Left renal pelvis (tissue), 4 donors: Measurements from ENCODE around the gene TNFAIP8L3. TPM values are rescaled to one million over a fixed set of nuclear protein-coding genes. Genes with fewer than 3 reads are reported as not detected.
"Not testable (repeated sequence)": the region's sequence is repeated elsewhere in the genome, so short reads cannot be mapped to it uniquely, and the experiment has no call there.

Experiments
- DNase-seq, 4 donors: peaks; one replicate each; pipeline ENCODE4 v3.0.0-alpha.2; 2013; ENCODE audit warnings: low read depth in 4 of 4, low spot score in 3 of 4
- polyA plus RNA-seq, 4 donors: library from polyadenylated mRNA; unstranded; fragments of 120-200 nt; gene quantifications; one replicate each; pipeline ENCODE4 v1.2.1, GENCODE V29; 2013; ENCODE audit not compliant: insufficient read length in 4 of 4

Gene TNFAIP8L3
- polyA plus RNA-seq, 4 donors, result 1.3 to 2.4 (median 1.9) TPM

DNA sequence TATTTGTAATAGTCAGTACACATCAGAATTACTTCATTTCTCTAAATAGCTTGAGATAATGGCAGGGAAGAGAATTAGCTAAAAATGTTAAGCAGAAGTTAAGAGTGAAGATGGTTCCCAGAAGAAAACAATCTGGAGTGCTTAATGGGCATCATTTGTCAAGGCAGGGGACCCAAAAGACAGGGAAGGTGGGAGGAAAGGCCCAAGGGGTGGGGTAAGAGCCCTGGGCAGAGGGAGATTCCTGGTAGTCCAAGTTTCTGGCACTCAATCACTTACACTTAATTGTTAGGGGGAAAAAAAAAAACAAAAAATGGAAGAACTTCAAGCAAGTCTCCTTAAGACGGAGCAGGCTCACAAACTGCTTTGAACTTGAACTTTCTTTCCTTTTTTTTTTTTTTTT lies 28.9 kb downstream of the TNFAIP8L3 start:
- DNase-seq, result no peak

DNA sequence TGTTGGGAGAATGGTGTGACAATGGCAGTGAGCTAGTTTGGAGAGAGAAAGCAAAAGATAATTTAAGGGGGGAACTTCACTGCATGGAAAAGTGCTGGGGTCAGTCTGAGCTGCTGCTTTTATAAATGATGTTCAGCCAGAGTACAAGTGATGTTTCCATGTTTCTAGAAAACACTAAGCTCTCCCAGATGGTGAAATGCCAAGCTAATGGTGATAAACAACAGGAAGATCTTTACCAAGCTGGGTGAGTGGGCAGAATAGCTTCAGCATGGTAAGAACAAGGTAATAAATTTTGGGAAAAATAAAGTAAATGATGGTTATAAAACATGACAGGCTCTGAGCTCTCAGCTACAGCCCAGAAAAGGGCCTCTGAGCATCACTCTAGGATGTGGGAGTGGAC lies 29.4 kb downstream of the TNFAIP8L3 start:
- no peak for DNase-seq

DNA sequence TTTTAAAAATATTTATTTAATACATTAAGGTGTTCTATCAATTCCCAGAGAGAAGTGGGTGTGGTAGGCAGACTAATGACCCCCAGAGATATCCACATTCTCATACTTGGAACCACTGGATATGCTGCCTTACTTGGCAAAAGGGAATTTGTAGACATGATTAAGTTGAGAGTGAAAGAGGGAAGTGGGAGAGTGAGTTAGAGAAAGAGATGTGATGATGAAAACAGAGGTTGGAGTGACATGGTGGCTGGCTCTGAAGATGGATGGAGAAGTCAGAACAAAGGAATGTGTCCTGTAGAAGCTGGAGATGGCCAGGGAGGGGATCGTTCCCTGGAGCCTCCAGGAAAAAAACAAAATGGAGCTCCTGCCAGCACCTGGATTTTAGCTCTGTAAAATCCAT lies 32.0 kb downstream of the TNFAIP8L3 start:
- no peak for DNase-seq

DNA sequence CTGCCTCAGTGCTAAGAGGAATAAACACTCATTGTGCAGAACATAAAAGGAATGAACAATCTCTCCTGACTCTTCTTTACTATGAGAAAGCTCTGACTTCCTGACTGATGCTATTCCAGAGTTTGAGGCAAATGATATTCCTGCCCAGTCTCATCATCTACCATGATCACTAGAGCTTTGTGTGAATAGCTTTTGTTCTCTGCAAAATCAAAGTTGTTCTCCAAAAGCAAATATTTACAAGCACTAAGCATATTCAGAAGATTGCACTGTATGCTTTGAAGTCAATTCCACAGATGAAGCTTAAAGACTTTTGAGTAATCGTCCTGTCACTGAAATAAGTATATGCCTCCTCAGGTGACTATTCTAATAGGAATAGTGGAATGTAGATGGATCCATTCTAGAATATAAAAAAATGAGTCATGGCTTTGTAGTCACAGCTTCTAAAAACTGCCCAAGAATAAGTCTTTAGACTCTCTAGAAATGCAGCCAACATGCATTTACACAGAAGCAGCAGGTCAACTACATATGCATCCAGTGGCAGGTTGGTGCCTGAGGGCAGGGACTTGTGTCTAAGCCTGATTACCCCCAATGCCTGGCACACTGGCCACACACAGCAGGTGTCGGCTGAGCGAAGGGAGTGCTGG lies 34.6 kb downstream of the TNFAIP8L3 start:
- no peak for DNase-seq

DNA sequence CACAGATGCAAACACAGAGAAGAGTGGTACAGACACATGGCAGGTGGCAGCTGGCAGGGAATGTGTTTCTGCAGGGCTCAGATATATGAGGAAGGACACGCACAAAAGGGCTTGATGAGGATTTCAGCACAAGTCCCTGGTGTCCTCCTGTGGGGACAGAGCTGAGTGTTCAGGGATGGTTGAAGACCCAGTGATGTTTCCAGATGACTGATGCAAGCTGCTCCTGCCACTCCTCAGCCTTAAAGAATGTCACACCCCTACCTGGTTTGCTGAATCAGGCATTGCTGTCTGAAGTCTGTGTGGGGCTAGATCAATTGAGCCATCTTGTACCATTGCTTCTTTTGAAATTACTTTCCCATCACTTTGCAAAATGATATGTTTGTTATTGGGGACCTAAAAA lies 40.2 kb downstream of the TNFAIP8L3 start:
- no peak for DNase-seq

DNA sequence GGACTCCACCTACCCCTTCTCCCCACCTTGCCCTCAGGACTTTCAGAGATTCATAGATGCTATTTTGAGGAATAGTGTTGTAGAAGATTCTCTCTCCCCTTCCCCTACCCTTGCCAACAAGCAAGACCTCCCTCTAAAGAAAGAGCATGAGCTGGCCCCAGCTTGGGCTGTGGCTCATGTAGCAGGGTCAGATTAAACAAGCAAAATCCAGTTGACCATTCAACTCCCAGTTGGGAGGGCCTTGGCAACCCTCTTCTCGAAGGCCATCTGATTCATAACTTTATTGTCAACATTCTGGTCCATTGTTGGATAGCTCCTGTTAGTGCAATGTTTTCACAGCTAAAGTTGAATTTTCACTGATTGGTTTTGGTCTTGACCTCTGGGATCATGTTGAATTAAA lies 41.1 kb downstream of the TNFAIP8L3 start:
- DNase-seq, result no peak

DNA sequence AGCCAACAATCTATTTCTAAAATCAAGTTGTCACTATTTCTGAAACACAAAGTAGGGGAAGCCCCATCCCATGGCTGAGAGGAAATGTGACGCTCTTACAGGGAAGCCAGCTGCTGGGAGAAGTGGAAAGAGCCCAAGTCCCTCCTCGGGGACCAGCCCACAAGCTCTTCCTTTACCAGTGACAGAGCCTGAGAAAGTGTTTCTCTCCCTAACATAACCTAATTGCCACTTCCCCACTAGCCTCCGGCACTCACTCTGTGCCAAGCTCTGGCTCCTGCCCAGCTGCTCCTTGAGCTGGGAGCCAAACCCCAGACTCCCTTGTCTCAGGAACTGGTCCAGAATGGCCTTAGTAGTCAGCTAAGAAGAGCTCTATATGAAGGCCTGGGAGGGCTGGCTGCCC lies 42.9 kb downstream of the TNFAIP8L3 start:
- DNase-seq, result no peak

DNA sequence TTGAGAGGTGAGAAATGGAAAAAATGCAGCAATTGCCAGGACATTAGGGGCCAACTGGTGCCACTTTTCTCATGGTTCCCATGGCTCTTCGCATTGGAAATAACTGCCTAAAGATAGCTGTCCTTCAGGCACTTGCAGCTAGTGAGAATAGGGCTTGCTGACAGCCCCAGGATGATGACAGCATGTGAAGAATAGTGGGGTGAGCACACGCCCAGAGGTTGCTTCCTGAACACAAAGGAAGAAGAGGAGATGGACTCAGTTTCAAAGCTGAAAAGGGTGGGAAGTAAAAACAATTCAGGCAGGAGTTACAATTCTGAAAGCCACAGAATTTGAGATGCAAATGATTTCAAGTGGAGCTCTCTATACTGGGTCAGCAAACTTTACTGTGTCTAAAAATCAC lies 45.6 kb downstream of the TNFAIP8L3 start:
- no peak for DNase-seq

DNA sequence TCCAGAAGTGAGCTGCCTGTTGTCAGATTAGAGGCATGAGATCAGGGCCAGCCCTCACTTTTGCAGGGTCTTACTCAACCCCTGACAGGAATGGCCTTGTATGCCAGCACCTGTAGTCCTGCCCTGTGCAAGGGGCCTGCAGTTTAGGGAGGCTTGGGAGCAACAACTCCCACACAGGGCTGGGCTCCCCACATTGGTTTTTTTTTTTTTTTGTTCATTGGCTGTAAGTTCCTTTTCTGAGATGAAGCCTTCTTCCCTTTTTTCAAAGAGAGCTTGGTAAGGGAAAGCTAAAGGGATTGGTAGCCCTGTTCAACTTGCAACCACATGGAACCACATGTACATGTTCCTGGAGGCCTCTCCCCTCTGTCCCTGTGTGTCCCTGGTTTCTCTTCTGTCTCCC lies 46.4 kb downstream of the TNFAIP8L3 start:
- no peak for DNase-seq

DNA sequence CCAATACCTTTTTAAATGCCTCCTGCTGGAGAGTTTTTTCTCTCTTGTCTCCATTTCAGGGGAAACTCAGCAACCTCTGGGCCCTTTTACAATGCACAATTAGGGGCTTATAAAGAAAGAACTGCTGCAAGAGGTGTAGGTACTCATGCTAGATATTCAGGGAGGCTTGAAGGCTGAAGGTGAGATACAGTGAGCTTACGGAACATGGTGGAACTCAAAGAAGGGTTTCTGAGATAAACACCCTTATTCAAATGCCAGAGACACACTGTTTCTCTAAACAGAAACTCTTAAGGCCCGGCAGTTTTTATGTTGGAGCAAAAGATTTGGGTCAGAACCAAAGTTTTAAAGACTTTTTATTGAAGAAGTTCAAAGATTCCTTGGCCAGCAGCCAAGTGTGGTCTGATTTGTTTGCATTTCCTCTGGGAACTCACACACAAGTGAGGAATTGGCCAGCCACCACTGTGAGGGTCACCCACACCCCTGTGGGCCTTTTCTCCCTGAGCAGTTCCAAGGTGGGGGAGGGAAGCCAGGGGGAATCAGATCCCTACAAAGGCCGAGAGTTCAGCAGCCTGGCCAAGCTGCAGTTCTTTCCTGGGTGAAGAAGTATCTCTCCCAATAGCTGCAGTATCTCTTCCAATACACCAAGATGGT lies 47.8 kb downstream of the TNFAIP8L3 start:
- peak in 1 of 4 donors; percentile 22 for DNase-seq

DNA sequence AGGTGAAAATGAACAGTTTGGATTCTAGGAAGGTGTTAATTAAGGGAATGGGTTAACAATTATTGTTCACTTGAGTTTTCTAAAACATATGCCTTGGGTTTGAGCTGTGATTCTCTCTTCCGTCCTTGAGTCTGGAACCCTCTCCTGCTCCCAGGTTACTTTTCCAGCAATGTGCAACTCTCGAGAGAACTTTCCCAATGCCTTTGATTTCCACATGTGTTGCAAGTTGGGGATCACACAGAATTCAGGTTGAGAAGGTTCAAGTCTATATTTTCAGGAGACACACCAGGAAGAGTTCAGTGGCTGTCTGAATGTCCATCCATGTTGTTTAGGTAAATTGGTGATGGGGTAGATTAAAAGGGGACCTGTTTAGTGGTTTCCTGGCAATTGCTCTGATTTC lies 48.7 kb downstream of the TNFAIP8L3 start:
- no peak for DNase-seq

DNA sequence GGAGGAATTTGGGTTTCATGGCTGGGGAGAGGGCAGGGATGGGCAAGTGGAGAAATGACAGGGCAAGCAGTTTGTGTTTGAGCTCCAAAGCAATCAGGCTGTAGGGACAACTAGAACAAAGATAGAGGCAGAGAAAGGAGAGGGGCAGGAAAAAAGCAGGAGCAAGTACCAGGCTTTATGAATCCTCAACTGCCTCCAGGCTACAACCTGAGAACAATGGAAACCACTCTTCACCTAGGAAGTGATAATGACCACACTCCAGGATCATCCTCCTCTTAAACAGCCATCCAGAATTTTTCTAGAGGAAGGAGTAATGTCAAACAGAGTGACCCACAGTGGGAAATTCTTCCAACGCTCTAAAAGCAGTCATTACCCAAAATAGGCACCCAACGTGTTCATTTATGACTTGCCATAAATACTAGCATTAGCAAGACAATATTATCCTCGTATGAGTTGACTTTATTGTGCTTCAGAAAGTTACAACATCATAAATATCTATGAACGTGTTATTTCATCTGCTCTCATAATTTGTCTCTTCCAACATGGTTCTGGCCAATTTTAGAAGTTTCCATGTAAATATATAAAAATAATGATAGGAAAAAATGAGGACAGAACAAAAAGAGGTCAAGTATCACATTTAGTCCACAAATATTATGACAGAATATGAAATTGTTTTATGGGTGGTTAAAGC lies 50.5 kb downstream of the TNFAIP8L3 start:
- no peak for DNase-seq

DNA sequence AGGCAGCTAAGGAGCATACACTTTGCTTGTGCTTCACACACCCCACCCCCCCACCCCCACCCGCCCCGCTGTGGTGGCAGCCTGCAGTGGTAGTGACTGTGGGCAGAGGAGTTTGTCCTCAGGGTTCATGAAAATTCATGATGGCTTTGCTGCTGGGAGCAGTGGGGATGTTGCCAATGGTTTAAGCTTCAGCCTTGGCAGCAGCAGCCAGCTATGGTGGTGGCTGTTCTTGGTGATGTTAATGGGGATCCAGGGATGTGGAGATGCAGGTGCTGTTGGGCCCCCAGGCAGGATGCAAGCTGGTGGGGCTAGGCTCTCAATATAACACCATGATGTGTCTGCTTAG lies 55.8 kb downstream of the TNFAIP8L3 start:
- DNase-seq, result no peak

DNA sequence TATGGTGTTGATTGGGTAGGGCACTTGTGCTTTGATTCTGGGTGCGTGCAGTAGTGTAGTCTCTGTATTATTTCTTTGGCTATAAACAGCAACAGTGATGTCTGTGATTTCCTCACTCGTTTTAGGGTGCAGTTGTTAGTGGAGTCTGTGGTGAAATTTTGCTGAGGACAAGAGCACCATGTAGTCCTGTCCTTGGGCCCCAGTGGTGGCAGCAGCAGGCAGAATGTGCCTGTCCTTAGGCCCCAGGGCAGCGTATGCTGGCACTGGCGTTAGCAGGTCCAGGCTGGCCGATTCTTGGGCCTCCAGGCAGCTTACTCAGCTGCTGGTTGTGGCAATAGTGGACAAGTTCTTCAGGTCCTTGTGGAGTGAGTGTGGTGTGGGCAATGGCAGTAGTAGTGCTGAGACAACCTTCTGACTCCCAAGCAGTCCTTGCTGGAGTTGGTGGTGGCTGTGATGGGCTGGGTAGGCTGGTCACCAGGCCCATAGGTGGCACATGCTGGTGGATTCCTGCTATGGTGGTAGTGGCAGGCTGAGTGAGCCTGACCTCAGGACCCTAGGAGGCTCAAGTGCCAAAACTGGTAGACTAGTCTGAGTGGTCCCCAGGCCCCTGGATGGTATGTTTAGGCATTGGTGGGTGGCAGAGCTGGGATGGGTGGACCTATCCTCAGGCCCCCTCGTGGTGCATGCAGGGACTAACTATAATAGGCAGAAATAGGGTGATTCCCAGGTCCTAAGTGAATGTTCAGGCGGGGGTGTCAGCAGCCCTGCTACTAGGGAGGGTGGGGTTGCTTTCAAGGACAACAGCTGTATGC lies 56.3 kb downstream of the TNFAIP8L3 start:
- no peak for DNase-seq

DNA sequence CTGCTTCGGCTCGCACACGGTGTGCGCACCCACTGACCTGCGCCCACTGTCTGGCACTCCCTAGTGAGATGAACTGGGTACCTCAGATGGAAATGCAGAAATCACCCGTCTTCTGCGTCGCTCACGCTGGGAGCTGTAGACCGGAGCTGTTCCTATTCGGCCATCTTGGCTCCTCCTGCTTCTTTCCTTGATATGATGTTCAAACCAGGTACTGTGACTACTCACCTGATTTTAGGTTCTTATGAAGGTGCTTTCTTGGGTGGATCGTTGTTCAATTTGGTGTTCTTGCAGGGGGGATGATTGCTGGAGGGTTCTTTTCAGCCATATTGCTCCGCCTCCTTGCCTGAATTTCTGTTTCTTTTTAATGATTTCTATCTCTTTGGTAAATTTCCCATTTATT lies 57.2 kb downstream of the TNFAIP8L3 start:
- DNase-seq, result not testable (repeated sequence)

DNA sequence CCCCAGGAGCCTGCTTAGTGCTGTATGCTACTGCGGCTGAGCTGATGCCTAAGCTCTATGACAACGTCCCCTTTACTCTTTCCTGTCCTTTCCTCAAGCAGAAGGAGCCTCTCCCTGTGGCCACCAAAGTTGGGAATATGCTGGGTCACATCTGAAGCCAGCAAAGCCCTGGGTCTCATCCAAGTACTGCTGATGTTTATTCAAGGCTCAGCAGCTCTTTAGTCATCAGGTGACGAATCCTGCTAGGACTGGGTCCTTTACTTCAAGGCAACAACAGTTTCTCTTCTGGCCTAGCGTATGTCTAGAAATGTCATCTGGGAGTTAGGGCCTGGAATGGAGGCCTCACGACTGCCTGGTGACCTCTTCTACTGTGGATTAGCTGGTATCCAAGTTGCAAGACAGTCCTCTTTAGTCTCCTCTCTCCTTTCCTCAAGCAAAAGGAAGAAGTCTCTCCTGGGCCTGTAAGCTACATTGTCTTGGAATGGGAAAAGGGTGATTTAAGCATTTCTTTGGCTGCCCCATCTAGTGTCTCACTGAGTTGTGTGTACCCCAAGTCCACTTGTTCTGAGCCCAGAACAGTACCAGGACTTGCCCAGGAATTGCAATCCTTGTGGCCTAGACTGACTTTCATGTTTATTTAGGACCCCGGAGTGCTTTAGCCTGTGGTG lies 63.9 kb downstream of the TNFAIP8L3 start:
- no peak for DNase-seq

DNA sequence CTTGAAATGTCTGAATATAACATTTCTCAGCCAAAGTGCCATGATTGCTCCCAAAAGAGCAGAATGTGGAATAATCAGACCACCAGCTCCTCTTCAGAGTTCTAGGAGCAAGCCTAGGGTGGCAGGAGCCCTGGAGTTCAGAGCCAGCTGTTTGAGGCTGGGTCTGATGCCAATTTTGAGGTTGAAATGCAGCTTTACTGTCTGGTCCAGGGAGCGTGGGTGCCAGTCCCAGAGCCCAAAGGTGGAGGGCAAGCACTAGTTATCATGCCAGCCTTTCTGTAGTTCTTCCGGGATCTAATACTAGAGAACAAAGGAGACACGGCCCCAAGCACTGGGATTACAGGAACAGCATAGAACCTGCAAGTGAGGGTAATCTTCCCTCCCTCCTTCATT lies 69.3 kb downstream of the TNFAIP8L3 start:
- DNase-seq, result no peak

DNA sequence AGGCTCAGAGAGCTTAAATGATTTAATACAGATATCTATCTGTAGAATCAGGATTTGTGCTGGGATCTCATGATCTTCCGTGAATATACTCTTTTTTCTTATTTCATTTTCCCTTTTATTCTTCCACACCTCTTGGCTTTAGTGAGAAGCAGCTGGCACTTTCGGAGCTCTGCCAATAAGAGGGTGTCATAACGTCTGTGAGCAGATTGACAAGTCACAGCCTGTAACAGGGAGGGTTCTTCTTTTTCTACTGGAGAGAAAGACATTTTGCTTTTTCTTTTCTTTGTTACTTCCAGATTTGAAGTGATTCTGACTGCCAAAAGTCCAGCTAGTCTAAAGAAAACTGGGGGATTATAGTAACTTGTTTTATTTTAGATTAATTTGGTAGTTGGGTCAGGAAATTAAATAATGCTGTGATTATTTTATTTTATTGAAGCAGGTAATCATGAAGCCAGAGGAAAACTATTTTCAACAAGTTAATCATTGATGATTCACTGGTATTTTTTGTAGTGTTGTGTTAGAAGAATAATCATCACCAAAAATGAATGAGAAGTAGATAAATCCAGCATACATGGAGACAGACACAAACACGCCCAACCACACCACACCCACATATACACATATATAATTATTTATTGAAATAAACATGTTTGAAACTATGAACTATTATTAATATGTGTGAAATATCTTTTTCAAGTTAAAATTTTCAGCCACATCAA lies 69.8 kb downstream of the TNFAIP8L3 start:
- no peak for DNase-seq

DNA sequence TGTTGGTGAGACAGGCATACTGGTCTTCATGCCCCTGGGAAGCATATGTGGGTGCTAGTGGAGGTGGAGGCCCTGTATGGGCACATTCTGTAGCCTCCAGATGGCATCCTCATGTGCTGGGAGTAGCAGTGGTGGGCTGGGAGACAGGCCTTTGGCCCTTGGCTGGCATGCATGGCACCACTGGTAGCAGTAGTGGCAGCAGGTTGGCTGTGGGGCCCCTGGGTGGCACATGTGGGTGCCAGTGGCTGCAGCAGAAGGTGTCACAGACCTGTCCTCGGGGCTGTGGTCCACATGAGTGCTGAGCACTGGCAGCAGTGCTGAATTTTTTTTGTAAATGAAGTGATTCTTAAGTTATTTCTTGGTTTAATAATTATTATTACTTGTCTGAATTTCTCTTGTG lies 71.2 kb downstream of the TNFAIP8L3 start:
- DNase-seq, result no peak

DNA sequence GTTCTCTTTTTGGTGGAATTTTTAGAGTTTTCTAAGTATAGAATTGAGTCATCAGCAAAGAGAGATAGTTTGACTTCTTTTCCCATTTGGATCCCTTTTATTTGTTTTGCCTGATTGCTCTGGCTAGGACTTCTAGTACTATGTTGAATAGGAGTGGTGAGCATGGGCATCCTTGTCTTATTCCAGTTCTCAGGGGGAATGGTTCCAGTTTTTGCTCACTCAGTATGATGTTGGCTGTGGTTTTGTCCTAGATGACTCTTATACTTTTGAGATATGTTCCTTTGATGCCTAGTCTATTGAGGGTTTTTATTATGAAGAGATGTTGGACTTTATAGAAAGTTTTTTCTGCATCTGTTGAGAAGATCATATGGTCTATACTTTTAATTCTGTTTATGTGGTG lies 72.5 kb downstream of the TNFAIP8L3 start:
- DNase-seq, result no peak
